ENCODE measurements around the gene ATP5MK. TPM values are rescaled to one million over a fixed set of nuclear protein-coding genes. Genes with fewer than 3 reads are reported as not detected.
"Not testable (repeated sequence)": the region's sequence is repeated elsewhere in the genome, so short reads cannot be mapped to it uniquely, and the experiment has no call there.

The ATP5MK gene, protein sequence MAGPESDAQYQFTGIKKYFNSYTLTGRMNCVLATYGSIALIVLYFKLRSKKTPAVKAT
- polyA plus RNA-seq (ENCODE audit: insufficient read length in 10 of 10), result 100 to 1,000 TPM; 231 to 289 (median 250) TPM
- long read RNA-seq, donor 1, transcript ATP5MD-201 (4 exons, 364 nt), result major isoform, 231 of 264 reads
- long read RNA-seq, donor 1, transcript ATP5MD-204 (5 exons, 626 nt), result minor isoform, 9 of 264 reads
- long read RNA-seq, donor 1, partial matches to known transcripts, result 21 of 264 reads
- long read RNA-seq, donor 1, other reads (novel, unspliced or antisense), result 0 of 264 reads
- long read RNA-seq, donor 2, transcript ATP5MD-201 (4 exons, 364 nt), result major isoform, 253 of 283 reads
- long read RNA-seq, donor 2, transcript ATP5MD-204 (5 exons, 626 nt), result minor isoform, 6 of 283 reads
- long read RNA-seq, donor 2, partial matches to known transcripts, result 17 of 283 reads
- long read RNA-seq, donor 2, other reads (novel, unspliced or antisense), result 5 of 283 reads
- long read RNA-seq, donor 3, result 0 reads
- long read RNA-seq, donor 4, transcript ATP5MD-201 (4 exons, 364 nt), result major isoform, 166 of 210 reads
- long read RNA-seq, donor 4, transcript ATP5MD-202 (5 exons, 560 nt), result minor isoform, 5 of 210 reads
- long read RNA-seq, donor 4, partial matches to known transcripts, result 36 of 210 reads
- long read RNA-seq, donor 4, other reads (novel, unspliced or antisense), result 0 of 210 reads
- long read RNA-seq, donor 5, transcript ATP5MD-201 (4 exons, 364 nt), result major isoform, 255 of 318 reads
- long read RNA-seq, donor 5, transcript ATP5MD-204 (5 exons, 626 nt), result minor isoform, 7 of 318 reads
- long read RNA-seq, donor 5, partial matches to known transcripts, result 44 of 318 reads
- long read RNA-seq, donor 5, other reads (novel, unspliced or antisense), result 7 of 318 reads
- long read RNA-seq, donor 6, transcript ATP5MD-204 (5 exons, 626 nt), result minor isoform, 7 of 227 reads
- long read RNA-seq, donor 6, transcript ATP5MD-201 (4 exons, 364 nt), result major isoform, 190 of 227 reads
- long read RNA-seq, donor 6, partial matches to known transcripts, result 20 of 227 reads
- long read RNA-seq, donor 6, other reads (novel, unspliced or antisense), result 5 of 227 reads
- long read RNA-seq, donor 7, transcript ATP5MD-201 (4 exons, 364 nt), result major isoform, 159 of 183 reads
- long read RNA-seq, donor 7, transcript ATP5MD-202 (5 exons, 560 nt), result minor isoform, 5 of 183 reads
- long read RNA-seq, donor 7, transcript ATP5MD-204 (5 exons, 626 nt), result minor isoform, 7 of 183 reads
- long read RNA-seq, donor 7, partial matches to known transcripts, result 10 of 183 reads
- long read RNA-seq, donor 7, other reads (novel, unspliced or antisense), result 0 of 183 reads
- long read RNA-seq, donor 8, transcript ATP5MD-201 (4 exons, 364 nt), result major isoform, 157 of 185 reads
- long read RNA-seq, donor 8, partial matches to known transcripts, result 24 of 185 reads
- long read RNA-seq, donor 8, other reads (novel, unspliced or antisense), result 0 of 185 reads
- long read RNA-seq, donor 9, transcript ATP5MD-201 (4 exons, 364 nt), result major isoform, 17 of 18 reads
- long read RNA-seq, donor 9, partial matches to known transcripts, result 0 of 18 reads
- long read RNA-seq, donor 9, other reads (novel, unspliced or antisense), result 0 of 18 reads

DNA sequence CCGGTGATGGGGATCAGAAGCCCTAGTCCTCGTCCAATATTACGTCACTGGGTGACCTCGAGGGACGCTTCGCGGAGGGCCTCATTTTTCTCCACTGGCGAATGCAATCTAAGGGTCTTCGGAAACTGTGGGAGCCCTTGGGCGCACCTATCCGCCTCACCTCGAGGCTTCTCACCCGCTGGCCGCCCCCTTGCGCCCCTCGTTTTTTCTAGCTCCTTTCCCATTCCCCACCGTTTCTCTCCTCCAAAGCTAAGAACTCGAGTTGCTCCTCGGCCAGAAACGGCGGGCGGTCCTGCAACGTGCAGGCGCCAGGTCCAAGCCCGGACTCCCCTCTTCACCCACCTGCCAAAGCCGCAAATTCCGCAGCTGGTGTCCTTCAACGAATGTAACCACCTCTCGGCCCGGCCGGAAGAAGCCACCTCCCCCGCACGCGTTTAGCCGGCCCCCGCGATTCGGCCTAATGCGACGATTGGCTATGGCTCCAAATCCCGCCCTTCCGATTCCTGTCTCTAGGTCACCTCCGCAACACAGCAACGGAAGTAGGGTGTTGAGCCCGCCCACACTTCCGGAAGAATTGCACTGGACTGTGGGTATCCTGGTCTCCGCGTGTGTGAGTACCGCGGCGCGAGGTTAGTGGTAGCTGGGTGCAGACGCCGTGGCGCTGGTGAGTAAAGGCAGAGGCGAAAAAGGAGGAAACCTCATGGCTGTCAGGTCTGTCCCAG lies at the start of gene ATP5MK, which contains the start of gene PDCD11:
ATP5MK (minus strand) TSS at position 409 of the 722 bp plus-strand sequence. CDS start 4,018 bp downstream, outside the sequence.
PDCD11 (plus strand) TSS at position 560 of the 722 bp plus-strand sequence. CDS start 1,801 bp downstream, outside the sequence.
- peak; percentile 98 to 99 (median 98) for DNase-seq

DNA sequence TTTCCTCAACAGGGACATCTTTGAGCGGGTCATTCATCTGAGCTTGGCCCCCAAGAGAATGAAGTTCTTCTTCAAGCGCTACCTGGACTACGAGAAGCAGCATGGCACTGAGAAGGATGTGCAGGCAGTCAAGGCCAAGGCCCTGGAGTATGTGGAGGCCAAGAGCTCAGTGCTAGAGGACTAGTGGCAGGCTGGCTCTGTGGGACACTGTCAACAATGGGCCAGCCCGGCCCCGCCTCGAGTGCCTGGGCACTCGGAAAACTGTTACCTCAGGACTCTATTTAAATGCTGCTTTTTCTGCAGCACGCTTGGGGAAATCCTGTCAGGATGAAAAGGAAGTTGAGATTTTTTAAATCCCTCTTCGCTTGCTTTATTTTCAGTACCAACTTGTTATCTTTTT lies 49.1 kb upstream of the ATP5MK start:
- DNase-seq, result no peak

DNA sequence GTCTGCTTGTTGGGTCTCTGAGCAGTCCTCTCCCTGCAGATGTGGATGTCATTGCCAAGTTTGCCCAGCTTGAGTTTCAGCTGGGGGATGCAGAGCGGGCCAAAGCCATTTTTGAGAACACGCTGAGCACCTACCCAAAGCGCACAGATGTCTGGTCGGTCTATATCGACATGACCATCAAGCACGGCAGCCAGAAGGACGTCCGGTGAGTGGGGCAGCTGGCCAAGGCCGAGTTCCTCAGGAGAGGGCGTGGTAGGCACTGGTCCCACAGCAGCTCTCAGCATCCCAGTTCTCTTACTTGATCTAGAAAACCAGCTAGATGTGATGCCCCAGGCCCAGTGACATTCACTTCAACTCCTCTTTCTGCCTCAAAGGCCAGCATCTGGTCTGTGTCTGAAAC lies 48.2 kb upstream of the ATP5MK start:
- DNase-seq, result no peak

DNA sequence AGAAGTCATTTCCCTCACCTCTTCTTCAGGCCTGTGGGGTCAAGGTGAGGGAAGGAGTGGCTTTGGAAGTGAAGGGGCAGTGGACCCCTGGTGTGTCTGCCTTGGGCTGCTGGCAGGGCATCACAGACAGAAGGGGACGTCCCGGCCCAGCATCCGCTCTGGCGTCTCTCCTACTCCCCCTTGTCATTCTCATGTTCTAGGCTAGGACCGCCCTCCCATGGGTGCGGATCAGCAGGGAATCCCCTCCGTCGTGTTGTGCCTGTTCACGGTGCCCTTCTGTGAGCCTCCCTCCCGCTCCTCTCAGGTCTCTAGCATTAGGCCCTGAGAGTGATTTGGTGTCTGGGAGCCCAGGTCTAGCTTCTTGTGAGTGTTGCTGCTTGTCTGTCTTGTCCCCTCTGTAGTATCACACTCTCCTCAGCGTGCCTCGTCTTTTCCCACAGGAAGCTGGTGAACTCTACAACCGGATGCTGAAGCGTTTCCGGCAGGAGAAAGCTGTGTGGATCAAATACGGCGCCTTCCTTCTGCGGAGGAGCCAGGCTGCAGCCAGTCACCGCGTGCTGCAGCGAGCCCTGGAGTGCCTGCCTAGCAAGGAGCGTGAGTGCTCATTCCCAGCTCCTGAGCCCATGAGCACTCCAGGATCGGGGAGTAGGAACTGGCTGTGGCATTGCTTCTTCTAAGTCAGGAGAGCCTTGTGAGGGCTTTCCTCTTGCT lies 47.4 kb upstream of the ATP5MK start:
- DNase-seq, result no peak

DNA sequence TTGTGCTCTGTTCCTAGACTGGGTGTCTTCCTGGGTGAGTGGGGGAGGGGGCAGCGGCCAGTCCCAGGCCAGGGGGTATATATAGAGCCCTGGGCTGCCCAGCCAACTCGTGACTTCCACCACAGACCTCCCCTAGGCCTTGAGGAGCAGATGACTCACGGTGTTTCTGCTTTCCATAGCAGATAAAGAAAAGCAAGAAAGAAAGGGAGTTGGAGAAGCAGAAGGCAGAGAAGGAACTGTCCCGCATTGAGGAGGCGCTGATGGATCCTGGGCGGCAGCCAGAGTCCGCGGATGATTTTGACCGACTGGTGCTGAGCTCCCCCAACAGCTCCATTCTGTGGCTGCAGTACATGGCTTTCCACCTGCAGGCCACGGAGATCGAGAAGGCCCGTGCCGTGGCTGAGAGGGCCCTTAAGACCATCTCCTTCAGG lies 45.8 kb upstream of the ATP5MK start:
- peak; percentile 10 to 45 (median 27) for DNase-seq

DNA sequence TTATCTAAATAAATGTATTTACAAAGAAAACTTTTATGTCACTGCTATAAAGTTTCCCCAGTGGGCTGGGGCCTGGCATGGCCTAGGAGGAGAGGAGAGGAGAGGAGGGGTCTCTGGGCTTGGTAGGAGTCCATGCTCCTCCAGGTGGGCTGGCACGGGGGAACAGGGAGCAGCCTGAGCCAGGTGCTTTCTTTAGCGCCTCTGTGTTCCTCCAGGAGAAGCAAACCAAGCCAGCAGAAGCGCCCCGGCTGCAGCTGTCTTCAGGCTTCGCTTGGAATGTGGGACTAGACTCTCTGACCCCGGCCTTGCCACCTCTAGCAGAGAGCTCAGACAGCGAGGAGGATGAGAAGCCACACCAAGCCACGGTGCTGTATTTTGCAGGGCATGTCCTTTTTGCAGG lies 45.3 kb upstream of the ATP5MK start:
- no peak for DNase-seq

DNA sequence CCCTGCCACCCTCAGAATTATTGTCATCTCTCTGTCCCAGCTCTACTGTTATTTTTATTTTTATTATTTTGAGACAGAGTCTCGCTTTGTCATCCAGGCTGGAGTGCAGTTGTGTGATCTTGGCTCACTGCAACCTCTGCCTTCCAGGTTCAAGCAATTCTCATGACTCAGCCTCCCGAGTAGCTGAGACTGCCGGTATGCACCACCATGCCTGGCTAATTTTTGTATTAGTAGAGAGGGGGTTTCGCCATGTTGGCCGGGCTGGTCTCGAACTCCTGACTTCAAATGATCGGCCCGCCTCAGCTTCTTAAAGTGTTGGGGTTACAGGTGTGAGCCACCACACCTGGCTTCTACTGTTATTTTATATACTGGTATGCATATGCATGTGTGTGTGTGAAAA lies 44.9 kb upstream of the ATP5MK start:
- DNase-seq, result no peak

DNA sequence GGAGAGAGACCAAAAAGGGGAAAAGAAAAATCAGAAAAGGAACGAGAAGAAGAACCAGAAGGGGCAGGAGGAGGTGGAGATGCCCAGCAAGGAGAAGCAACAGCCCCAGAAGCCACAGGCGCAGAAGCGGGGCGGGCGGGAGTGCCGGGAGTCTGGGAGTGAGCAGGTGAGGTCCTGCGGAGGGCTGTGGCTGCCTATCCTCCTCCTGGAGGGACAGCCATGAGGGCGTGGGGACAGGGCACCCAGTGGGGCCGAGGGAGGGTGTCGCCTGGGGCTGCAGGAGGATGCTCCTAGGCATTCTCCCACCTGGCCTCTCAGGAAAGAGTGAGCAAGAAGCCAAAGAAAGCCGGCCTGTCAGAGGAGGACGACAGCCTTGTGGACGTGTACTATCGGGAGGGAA lies 44.1 kb upstream of the ATP5MK start:
- DNase-seq, result no peak

DNA sequence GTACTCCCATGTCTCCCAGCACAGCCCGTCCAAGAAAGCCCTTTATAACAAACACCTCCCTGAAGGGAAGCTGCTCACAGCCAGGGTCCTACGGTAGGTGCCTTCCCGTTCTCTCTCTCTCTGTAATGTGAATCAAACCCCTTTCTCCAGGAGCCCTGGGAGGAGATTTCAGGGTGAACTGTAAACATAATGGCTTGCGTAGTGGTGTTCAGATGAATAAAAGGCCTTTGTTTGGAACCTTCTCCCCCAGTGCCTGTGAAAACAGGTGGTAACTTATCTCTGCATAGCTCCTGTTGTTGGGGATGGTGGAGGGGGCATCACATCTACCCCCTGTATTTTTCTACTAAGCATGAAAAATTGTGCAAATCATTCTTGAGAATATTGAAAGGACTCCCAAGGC lies 43.5 kb upstream of the ATP5MK start:
- no peak for DNase-seq

DNA sequence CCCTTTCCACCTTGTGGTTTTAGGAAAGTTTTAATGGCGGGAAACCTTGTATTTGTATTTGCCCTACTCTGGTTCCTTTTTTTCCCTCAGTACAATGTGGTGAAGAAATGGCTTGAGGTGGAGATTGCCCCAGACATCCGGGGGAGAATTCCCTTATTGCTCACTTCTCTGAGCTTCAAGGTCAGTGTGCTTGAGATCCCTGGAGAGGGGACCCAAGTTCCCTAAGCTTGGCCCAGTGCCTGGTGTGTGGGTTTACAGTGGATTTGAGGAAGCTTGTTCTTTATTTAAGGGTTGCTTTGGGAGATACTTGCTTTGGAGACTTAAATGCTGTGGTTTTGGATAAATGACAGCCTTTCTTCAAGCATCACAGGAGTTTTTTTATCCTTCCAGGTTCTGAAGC lies 37.6 kb upstream of the ATP5MK start:
- no peak for DNase-seq

DNA sequence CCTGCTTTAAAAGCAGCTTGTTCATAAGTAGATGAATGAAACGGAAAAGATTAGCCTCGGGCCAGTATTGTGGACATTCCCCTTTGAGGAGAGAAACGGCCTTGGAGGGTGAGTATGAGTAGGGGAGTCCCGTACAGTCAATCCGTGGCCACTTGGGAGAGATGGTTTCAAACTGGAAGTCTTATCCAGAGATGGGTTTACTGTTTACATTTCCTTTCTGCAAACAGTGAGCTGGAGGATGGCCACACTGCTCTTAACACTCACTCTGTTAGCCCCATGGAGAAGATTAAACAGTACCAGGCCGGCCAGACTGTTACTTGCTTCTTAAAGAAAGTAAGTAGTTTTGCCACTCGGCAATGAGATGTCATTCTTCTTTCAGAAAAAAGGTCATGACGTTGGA lies 35.6 kb upstream of the ATP5MK start:
- DNase-seq, result no peak

DNA sequence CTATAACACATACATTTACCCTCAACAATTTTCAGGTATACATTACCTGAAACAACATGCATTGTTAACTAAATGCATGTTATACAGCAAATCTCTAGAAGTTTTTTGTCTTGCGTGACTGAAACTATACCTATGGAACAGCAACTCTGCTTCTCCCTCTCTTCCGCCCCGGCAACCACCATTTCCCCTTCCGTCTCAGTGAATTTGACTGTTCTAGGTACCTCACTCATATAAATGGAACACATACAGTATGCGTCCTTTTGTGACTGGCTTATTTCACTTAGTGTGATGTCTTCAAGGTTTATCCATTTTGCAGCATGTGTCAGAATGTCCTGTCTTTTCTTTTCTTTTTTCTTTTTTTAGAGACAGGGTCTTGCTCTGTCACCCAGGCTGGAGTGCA lies 33.4 kb upstream of the ATP5MK start:
- no peak for DNase-seq

DNA sequence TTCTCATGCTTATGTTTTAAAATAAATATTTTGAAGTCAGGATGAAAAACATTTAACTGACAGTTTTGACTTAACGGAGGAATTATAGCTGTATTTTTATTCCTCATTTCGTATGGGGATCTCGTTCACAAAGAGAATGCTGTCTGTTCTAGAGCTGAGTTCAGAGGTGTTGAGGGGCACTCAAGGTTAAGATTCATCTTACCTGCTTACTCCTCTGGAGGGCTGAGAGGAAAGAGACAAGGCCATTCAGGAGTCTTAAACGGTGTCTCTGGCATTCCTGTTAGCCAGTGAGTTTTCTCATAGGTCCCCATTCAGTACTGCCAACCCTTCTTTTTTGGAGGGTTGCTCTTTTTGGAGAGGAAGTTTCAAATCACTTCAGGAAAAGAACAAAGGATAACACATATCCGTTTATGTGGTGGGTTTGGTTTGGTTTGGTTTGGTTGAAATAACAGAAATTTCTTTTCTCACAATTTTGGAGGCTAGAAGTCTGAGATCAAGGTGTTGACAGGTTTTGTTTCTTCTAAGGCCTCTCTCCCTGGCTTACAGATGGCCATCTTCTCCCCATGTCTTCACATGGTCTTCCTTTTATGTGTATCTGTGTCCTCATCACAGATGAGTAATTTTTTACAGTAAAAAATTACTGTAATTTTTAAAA lies 32.8 kb upstream of the ATP5MK start:
- no peak for DNase-seq

DNA sequence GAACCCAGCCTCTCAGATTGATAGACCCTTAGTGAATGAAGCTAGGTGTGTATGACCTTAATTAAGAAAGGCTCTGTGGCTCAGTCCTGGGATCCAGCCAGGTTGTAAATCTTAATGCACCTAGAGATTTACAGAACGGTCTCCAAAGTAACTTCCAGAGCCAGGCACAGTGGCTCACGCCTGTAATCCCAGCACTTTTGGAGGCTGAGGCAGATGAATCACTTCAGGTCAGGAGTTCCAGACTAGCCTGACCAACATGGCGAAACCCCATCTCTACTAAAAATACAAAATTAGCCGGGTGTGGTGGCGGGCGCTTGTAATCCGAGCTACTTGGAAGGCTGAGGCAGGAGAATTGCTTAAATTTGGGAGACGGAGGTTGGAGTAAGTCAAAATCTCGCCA lies 31.6 kb upstream of the ATP5MK start:
- no peak for DNase-seq

DNA sequence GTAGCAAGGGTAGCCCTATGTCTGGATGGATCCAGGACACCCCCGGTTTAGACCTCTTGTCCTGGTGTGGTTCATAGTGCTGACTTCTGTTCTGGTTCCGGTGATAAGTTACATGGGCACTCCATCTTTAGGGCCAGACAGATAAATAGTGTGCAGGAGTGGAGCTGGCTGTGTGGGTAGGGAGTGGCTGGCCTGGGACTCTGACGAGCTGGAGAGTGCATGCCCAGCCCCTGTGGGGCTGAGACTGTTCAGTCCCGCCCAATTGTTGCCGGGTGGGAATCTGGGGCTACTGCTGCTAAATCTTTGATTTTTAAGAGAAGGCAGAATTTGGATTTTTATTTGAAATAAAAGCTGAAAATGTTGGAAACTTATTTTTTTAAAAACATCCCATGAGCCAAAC lies 27.5 kb upstream of the ATP5MK start:
- no peak for DNase-seq

DNA sequence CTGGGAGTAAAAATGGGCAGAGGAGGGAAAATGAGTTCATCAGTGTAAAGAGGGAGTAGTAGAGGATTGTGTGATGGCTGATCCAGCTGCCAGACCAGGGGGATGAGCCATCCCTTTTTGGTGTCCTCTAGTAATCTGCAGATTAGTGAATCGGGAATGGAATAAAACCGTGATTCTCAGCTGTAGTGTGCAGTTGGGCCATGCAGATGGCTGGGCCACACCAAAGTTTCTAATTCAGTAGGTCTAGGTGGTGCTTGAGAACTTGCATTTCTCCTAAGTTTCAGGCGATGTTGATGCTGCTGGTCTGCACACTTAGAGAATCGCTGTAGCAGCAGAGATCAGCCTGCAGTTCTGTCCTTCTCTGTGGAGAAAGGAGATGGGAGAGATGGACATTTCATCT lies 22.8 kb upstream of the ATP5MK start:
- no peak for DNase-seq

DNA sequence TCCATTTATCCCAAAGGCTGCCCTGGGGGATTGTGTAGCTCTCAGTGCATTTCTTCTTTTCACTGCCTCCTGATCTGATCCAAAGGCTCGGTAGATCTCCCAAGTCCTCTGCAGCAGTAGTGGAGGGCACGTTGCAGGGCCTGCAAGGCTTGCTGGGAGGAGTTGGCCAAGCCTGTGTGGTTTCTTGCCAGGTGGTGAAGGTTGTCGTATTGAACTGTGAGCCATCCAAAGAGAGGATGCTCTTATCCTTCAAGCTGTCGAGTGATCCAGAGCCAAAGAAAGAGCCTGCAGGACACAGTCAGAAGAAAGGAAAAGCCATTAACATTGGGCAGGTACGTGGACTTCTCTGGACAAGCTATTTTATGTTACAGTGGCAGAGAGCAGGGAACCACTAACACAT lies 21.3 kb upstream of the ATP5MK start:
- no peak for DNase-seq

DNA sequence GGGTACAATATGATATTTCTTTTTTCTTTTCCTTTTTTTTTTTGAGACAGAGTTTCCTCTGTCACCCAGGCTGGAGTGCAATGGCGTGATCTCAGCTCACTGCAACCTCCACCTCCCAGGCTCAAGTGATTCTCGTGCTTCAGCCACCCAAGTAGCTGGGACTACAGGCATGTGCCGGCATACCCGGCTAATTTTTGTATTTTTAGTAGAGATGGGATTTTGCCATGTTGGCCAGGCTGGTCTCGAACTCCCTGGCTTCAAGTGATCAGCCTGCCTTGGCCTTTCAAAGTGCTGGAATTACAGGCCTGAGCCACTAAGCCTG lies 20.8 kb upstream of the ATP5MK start:
- DNase-seq, result not testable (repeated sequence)

DNA sequence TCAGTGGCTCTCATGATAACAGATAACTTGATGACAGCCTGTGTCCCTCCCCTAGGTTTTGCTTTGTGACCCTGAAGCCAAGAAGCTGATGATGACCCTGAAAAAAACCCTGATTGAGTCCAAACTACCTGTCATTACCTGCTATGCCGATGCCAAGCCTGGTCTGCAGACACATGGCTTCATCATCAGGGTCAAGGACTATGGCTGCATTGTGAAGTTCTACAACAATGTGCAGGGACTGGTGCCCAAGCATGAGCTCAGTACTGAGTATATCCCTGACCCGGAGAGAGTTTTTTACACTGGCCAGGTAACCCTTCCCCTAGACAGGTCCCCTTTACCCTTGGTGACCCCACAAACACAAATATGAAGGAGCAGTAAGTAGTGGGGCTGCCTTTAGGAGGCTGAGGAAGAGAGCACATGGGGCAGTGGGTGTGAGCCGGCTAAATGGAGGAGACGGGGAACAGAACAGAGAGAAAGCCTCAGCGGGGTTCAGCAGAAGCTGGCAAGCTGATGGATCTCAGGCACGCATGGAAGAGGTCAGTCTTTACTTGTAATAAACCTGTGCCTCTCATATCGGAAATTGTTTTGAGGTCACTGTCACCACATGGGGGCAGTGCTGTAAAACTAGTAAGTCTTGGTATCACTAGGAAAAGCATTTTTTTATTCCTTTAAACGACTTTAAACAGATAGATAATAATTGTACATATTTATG lies 20.3 kb upstream of the ATP5MK start:
- peak; percentile 64 to 82 (median 72) for DNase-seq
